ENCODE measurements around the gene SRGAP1. TPM values are rescaled to one million over a fixed set of nuclear protein-coding genes. Genes with fewer than 3 reads are reported as not detected.
"Not testable (repeated sequence)": the region's sequence is repeated elsewhere in the genome, so short reads cannot be mapped to it uniquely, and the experiment has no call there.

Gene SRGAP1
- total and polyA plus RNA-seq, 8 donors = 9.6 to 15.6 (median 11.7) TPM

GRCh38 chr12:64160711-64161060 is 316.2 kb downstream of the SRGAP1 start:
- Histone ChIP-seq H3K4me3 (no peak overlapping the region), H3K4me1 (no peaks in the 10 kb centered on the region), H3K9me3 (peaks cover 0 to 2% of the 10 kb centered on the region in 2 donors), H3K36me3 (no peaks in the 10 kb centered on the region), H3K27me3 (no peaks in the 10 kb centered on the region), H3K27ac (no peak overlapping the region)
- no peak for DNase-seq
- TF ChIP-seq CTCF (IDR thresholded peaks at IDR 0.05) = no peak
- ATAC-seq = no peak
- intact Hi-C loops (cut with DNase I) = no loop called here

GRCh38 chr12:64166606-64167005 is 322.1 kb downstream of the SRGAP1 start:
- H3K27me3 ChIP-seq; H3K9me3 ChIP-seq; H3K4me3 ChIP-seq; intact Hi-C loops (cut with DNase I); H3K27ac ChIP-seq; DNase-seq; ATAC-seq; H3K4me1 ChIP-seq; H3K36me3 ChIP-seq: not testable (repeated sequence)

- DNase-seq; H3K4me3 ChIP-seq; H3K27me3 ChIP-seq; H3K36me3 ChIP-seq; H3K27ac ChIP-seq; H3K4me1 ChIP-seq; ATAC-seq; intact Hi-C loops (cut with DNase I); H3K9me3 ChIP-seq: not testable (repeated sequence)
Observed at GRCh38 chr12:64167041-64167440, 322.5 kb downstream of the SRGAP1 start.

GRCh38 chr12:64170024-64170423 is 325.5 kb downstream of the SRGAP1 start:
- H3K9me3 ChIP-seq = peaks cover 0 to 1% of the 10 kb centered on the region in 2 donors
- H3K4me3 ChIP-seq = no peak overlapping the region
- no peaks in the 10 kb centered on the region for H3K36me3 ChIP-seq
- ATAC-seq (no peak), DNase-seq (no peak)
- no peaks in the 10 kb centered on the region for H3K4me1 ChIP-seq
- intact Hi-C loops (cut with DNase I) = no loop called here
- H3K27me3 ChIP-seq = no peaks in the 10 kb centered on the region
- no peak for TF ChIP-seq CTCF (IDR thresholded peaks at IDR 0.05)
- H3K27ac ChIP-seq = no peak overlapping the region

- Histone ChIP-seq H3K4me1 (no peaks in the 10 kb centered on the region), H3K27ac (no peak overlapping the region), H3K27me3 (no peaks in the 10 kb centered on the region), H3K9me3 (peaks cover 0 to 1% of the 10 kb centered on the region in 2 donors), H3K36me3 (no peaks in the 10 kb centered on the region), H3K4me3 (no peak overlapping the region)
- intact Hi-C loops (cut with DNase I) = no loop called here
- no peak for DNase-seq
- no peak for ATAC-seq
- TF ChIP-seq CTCF (IDR thresholded peaks at IDR 0.05) = no peak
Observed at GRCh38 chr12:64170730-64171129, 326.2 kb downstream of the SRGAP1 start.

GRCh38 chr12:64171715-64172114 is 327.2 kb downstream of the SRGAP1 start:
- Histone ChIP-seq H3K4me3 (no peak overlapping the region), H3K27me3 (no peaks in the 10 kb centered on the region), H3K4me1 (no peaks in the 10 kb centered on the region), H3K36me3 (no peaks in the 10 kb centered on the region), H3K9me3 (no peaks in the 10 kb centered on the region), H3K27ac (peak overlapping the region in 1 of 2 donors; percentile 1)
- intact Hi-C loops (cut with DNase I) = no loop called here
- no peak for DNase-seq
- TF ChIP-seq CTCF (IDR thresholded peaks at IDR 0.05) = no peak
- ATAC-seq = peak; percentile 21
